Measurements from ENCODE around the gene NBPF15.
"Not testable (repeated sequence)": the region's sequence is repeated elsewhere in the genome, so short reads cannot be mapped to it uniquely, and the experiment has no call there.

Gene NBPF15, protein sequence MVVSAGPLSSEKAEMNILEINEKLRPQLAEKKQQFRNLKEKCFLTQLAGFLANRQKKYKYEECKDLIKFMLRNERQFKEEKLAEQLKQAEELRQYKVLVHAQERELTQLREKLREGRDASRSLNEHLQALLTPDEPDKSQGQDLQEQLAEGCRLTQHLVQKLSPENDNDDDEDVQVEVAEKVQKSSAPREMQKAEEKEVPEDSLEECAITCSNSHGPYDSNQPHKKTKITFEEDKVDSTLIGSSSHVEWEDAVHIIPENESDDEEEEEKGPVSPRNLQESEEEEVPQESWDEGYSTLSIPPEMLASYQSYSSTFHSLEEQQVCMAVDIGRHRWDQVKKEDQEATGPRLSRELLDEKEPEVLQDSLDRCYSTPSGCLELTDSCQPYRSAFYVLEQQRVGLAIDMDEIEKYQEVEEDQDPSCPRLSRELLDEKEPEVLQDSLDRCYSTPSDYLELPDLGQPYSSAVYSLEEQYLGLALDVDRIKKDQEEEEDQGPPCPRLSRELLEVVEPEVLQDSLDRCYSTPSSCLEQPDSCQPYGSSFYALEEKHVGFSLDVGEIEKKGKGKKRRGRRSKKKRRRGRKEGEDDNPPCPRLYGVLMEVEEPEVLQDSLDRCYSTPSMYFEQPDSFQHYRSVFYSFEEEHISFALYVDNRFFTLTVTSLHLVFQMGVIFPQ

DNA sequence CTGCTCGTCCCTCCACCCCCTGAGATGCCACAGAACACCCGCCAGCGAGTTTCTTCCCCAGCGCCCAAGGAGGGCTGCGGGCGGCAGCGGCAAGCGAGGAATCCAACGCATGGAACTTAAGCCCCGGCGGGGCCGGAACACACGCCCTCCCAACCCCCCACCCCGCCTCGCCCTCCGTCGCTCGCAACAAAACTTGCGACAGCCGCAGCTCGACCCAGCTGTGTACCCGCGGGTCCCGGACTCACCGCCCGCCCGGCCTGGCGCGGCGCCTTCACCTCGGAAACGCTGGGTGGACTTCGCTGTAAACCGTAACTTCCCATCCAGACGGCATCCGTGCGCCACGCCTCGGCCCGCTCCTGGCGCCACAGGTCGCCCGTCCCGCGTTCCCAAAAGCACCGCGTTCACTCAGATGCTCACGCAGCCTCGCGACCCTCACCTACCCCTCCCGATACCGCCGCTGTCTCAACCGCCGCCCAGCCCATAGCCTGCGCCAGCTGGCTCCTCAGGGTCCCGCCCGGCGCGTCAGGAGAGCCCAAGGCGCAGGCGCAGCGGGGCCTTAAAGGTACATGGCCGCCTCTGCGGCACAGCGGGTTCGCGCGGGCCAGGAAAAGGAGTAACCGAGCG, at the start of gene NBPF15:
Gene NBPF15, minus strand, starts transcription at position 534 of the 624 bp plus-strand sequence. CDS start 21,666 bp downstream, outside the sequence.
- peak; percentile 5 to 47 (median 24) for DNase-seq

DNA sequence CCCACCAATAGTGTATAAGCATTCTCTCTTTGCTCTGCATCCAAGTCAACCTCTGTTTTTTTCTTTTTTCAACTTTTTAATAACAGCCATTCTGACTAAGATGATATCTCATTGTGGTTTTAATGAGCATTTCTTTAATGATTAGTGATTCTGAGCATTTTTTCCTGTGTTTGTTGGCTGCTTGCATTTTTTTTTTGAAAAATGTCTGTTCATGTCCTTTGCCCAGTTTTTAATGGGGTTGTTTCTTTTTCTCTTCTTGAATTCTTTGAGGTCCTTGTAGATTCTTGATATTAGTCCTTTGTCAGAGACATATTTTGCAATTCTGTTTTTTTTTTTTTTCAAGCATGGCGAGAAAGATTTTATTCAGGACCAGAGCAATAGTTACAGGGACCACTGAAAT, 35.0 kb upstream of the NBPF15 start:
- DNase-seq: not testable (repeated sequence)

DNA sequence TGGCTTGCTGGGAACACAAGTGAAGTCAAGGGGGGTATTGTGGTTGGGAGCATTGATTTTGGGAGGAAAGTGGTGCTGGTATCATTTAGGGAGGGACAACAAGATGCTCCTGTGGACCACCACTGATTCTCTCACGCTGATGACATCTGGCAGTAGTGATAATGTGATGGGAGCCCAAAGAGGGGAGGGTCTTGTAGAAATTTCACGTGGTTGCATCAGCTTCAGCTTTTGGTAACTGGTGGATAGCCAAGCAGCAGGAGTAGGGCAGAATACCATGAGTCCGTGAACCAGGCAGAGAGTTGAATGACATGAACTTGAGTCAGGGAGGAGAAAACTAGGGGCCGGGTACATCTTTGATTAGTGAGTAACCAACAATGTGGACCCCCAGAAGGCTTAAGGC, 32.7 kb upstream of the NBPF15 start:
- not testable (repeated sequence) for DNase-seq

DNA sequence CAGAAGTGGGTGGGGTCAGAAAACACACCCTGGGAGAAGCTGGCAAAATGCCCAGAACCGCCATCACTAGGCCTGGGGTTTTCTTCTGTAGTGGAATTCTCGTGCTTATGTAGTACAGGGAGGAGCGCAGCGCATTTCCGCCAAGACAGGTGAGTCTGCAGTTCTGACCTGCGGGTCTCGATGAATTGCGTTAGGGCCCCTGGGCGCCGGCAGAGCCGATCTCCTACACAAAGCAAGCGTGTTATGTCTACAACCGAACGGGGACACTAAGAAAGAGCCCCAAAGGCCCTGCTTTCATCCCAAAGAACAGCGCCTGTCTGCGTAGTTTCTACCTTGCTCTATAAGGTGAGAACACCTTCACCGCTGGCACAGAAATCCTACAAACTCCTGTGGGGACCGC, 28.9 kb upstream of the NBPF15 start:
- peak in 1 of 4 experiments; percentile 1 for DNase-seq

DNA sequence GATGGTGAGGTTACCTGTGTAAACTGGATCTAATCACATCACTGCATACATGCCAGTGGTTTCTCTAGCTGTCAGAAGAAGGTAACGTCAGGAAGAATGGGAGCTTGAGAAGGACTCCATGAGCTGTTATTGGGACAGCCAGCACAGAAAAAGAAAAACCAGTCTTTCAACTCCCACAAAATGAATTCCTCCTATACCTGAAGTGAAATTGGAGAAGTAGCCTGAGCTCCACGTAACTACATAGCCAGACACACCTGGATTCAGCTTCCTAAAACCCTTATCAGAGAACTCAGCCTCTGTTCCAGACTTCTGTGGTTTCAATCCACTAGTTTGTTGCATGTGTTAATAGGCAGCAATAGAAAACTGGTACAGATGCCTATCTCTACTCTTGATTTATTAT, 25.5 kb upstream of the NBPF15 start:
- DNase-seq: not testable (repeated sequence)

DNA sequence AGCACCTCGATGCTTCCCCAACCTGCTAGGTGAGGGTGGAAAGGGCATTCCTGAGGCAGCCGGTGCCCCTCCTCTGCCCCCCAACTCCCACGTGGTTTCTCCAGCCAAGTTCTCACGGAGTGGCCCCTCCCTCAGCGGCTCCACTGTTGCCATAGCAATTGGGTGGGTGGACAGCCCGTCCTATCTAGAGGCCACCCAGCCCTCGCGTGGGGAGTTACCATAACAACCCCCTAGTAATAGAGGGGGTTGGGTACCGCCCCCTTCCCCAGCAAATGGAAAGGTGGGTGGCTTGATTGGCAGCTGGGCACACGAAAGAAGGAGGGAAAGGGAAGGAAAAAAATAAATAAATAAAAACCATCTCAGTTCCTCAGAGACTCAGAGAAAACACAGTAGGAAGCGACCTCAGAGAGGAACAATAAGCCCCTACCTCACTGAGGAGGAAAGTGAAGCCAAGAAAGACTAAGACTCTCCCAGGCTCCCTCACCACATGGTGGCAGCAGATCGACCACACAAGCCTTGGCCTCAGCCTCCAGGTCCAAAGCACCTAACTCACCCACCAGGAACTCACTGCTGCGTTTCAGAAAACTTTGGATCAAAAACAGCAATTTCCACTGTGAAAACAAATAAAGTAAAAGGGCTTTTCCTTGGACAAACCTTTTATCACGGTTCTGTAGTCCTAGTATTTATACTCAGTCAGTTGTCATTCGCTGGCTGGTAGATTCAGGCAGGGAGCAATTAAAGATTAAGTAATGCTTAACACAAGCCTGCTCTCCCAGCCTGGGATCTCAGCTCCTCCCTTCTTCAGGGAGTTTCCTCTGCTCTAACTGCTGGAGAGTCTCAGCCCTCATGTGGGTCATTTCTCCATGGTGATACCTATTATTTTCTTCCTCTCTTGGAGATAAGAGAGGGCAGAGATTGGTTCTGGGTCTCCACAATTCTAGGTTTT, 23.9 kb upstream of the NBPF15 start:
- not testable (repeated sequence) for DNase-seq

DNA sequence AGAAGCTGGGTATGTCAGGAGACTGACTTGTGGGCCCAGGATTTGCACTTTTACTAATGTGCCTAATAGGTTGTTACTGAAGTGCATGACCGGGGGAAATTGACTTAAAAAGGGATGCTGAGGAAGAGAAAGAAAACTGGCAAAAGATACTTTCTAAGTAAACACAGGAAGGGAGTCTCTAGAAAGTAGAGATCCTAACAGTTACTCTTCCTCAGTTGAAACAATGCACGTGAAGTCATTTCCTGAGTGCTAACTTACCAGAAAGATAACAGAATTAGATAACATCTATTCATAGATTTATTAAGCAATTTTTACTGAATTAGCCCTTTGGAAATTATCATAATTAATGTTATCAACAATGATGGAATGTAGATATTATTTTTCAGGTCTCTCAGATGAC, 12.4 kb upstream of the NBPF15 start:
- DNase-seq: not testable (repeated sequence)

DNA sequence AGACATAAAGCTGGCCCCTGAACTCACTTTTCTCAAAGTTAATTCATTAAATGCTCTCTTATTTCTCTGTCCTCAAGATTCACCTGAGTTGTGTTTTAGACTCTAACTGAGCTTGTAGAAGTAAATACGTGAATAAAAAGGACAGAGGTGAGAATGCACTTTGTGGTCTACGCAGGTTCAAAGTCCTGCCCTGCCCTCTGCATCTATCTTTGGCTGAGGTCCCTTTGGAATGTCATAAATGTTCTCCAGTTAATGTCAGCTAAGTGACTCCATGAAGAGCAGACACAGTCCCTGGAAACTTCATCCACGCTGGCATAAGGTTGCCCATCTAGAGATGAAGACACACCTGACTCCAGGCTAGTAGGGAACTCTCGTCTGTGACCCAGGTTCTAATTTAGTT, 10.0 kb upstream of the NBPF15 start:
- not testable (repeated sequence) for DNase-seq

DNA sequence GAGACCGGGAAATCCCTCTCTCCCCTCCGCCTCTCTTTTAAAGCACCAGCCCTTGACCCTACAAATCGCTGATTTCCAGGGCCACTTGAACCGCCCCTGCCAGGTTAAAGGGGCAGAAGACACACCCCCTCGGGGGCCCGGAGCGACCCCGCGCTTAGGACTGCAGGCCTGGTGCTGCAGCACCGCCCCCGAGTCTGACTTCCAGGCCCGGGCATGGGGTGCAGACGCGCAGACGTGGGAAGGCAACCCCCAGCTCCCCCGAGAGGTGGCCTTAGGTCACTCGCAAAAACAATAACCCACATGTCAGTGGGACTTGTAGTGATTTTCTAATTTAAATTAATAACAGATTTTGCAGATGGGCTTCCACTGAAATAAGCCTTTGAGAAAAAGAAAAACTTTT, 309 bp upstream of the NBPF15 start:
- not testable (repeated sequence) for DNase-seq

DNA sequence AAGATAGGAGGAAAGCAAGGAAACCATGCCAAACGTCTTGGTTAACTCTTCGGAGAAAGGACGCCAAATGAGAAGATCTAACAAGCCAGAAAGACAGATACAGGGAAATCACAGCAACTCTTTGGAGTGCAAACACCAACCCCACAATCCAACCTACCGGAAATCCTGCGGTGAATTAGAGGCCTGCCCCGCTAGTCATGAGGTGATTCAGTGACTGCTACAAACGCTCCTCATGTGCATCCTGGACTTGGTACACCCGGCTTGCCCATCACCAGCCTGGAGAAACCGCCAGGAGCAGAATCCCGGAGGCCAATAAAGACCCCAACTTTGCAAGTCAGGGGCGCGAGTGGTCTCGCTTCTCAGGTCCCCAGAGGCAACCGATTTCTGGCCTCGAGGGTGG, 783 bp downstream of the NBPF15 start:
- not testable (repeated sequence) for DNase-seq

DNA sequence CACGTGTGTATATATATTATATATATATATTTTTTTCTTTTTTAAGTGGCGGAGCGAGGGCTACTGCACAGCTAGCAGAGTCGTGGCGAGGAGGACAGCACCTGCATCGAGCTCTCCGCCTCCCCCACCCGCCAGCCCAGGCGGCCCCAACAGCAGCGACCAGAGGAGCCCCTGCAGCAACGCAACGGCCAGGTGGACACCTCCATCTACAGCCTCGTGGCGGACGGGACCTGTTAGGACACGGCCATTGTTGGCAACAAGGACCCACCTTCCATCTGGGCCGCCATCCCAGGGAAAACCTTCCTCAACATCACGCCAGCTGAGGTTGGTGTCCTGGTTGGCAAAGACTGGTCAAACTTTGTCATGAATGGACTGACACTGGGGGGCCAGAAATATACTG, 19.1 kb downstream of the NBPF15 start:
- DNase-seq: not testable (repeated sequence)

DNA sequence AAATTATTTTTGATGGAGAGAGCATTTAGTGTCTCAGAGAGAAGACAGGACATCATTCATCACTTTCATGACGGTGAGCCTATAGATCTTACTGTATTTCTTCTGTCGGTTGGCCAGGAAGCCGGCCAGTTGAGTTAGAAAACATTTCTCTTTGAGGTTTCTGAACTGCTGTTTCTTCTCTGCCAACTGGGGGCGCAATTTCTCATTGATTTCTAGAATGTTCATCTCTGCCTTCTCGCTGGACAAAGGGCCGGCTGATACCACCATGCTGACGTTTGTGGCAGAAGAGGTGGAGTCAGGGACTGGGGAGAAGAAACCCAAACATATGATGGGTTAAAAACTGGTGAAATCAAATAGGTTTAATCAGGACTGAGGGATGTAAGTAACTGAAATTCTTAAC, 21.7 kb downstream of the NBPF15 start:
- not testable (repeated sequence) for DNase-seq

DNA sequence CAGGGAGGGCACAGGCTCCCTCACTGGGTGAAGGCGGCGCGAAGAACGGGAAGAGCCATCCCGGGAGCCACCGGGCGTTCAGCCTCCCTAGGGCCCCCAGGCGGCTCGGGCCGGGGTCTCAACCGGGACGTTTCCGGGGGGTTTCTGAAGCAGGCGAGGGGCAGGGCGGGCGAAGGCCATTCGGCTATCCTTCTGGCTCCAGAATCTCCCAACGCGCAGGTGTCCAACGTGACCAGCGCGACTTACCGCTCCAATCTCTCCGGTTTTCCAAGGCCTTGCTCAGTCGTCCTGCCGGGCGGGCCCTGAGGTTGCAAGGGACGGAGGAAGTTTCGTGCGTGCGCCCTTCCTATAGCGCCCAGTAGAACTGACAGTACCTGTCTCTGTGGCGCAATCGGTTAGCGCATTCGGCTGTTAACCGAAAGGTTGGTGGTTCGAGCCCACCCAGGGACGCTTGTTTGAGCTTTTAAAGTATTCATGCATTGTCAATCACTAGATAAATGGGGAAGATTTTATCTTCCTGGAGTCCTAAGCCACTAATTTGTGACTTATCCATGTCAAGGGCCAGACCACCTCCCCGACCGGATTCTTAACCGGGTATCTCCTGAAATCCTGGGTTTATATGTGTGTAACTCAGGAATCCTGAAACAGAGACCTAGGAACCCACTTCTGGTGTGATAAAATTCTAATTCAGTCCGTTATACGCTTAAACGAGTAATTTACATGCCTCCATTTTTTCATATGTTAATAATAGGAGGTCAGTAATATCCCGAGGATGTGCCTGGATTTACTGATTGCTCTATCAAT, 42.4 kb downstream of the NBPF15 start:
- peak; percentile 28 to 60 (median 34) for DNase-seq

DNA sequence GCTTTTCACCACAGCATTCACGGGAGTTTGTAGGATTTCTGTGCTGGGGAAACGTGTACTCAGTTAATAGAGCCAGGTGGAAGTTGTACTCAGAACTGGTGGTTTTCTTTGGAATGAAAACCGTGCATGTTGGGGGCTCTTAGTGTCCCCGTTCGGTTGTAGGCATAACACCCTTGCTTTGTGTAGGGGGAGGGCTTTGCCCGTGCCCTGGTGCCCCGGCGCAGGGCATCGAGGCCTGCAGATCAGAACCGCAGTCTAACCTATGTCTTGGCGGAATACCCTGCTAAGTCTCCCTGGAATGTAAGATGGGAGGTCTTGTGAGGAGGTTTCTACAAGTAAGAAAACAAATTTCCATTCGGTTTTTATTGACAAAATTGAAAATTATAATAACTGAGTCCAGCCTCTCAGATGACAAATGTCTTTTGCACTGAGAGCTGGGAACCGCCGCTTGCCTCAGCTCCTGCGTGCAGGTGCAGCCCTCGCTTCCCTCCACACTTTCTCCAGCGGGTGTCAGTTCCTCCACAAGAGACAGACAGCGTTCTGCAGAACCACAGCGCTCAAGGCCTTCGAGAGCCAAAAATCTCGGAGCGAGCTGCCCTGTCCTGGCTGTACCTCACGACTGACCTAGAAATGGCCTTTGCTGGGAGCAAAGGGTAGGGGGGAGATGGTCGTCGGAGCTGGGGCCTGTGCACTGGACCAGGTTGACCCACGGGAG, 47.9 kb downstream of the NBPF15 start:
- DNase-seq: not testable (repeated sequence)

DNA sequence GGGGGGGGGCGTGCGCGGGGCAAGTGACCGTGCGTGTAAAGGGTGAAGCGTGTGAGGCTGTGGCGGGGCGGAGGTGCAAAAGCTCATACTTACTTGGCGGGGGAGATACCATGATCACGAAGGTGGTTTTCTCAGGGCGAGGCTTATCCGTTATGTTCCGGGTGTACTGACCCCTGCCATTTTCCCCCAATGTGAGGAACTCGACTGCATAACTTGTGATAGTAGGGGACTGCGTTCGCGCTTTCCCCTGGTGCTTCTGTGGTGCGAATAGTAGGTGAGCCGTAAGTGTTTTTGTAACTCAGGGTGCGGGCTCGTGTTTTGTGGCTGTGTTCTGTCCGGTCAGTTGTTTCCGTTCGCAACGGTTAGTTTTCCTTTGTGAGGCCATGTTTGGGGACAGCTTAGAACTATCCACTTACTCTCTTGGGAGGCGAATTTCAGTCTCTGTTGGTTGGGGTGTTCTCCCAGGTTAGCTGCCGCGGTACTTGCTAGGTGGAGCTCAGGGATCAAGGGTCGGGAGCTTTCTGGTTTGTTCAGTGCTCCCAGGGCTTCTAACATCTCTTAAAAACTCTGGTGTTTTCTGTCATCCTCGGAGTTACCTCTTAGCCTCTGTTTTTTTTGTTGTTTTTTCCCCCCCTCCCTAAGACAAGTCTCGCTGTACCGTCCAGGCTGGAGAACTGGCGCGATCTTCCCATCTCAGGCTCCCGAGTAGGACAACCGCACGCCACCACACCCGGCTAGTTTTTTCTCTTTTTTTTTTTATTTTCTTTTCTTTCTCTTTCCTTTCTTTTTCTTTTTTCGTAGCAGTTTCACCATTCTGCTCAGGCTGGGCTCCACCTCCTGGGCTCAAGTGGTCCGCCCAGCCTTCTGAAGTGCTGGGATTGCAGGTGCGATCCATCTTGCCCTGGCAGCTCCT, 48.7 kb downstream of the NBPF15 start:
- peak; percentile 65 to 80 (median 76) for DNase-seq

DNA sequence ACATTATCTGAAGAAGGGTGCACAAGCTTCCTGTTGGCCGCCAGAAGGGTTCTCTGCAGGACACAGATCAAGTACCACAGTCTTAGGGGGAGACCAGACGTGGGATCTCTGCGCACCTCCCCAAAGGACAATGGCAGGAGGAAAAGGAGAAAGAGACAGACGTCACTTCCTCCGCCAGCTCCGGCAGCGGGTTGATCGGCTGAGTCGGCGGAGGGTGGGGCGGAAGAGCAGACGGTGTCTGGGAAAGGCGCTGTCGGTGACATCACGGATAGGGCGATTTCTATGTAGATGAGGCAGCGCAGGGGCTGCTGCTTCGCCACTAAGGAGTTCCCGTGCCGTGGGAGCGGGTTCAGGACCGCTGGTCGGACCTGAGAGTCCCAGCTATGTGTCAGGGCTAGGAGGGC, 49.4 kb downstream of the NBPF15 start:
- peak in 3 of 4 experiments; percentile 47 to 65 (median 56) for DNase-seq

DNA sequence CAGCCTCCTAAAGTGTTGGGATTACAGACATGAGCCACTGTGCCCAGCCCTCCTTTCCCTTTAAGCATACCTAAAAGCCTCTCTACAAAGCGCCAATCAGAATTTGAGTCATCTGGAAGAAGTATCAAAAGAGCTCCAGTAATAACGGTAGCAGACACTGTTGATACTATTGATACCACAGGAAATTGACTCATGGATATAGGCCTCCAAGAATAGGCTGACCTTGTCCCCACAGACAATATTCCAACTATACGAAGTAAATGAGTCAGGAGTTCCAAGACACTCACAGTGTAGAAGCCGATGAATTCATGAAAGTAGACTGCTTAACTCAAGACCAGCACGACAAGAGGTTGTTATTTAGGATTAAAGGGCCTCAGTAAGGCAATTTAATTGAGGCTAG, 58.7 kb downstream of the NBPF15 start:
- DNase-seq: not testable (repeated sequence)

DNA sequence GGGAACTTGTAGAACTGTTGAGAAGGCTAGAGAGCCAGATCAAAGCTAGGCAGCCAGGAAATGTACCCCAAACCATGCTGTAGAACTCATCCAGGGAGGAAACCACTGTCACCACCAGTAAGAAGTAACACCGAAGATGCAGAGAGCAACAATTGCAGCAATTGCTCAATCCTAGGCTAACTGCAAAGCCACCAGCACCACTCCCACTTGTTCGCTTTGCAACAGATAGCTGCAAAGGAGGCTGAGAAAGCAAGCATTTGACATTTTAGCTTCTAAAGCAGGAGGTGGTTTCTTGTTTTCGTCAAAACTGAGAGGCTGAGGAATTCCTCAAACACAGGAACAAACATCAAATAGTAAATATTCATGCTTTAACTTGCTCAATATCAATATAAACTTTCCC, 89.8 kb downstream of the NBPF15 start:
- DNase-seq: not testable (repeated sequence)

All from activated naive CD4-positive, alpha-beta T cell (primary cell).